Nephron (organoid): ENCODE measurements around the gene RBM47.
"Not testable (repeated sequence)": the region's sequence is repeated elsewhere in the genome, so short reads cannot be mapped to it uniquely, and the experiment has no call there.

Experiments
- H3K27ac Mint-ChIP-seq, 3 experiments: 2 replicates each; pipeline ENCODE4 v1.8.0; 2020; ENCODE audit warnings: mixed read lengths in 3 of 3, mild to moderate bottlenecking in 2 of 3, moderate library complexity in 1 of 3
- H3K27me3 Mint-ChIP-seq: 2 replicates; pipeline ENCODE4 v1.8.0; 2021; ENCODE audit warnings: low read depth, mild to moderate bottlenecking, moderate library complexity, mixed read lengths
- H3K36me3 Mint-ChIP-seq: 2 replicates; pipeline ENCODE4 v1.8.0; 2020; ENCODE audit warnings: low read depth, mixed read lengths
- H3K4me1 Mint-ChIP-seq: 2 replicates; pipeline ENCODE4 v1.8.0; 2020; ENCODE audit warnings: mixed read lengths
- H3K4me3 Mint-ChIP-seq, 3 experiments: 2 replicates each; pipeline ENCODE4 v1.8.0; 2020; ENCODE audit warnings: mild to moderate bottlenecking in 3 of 3, mixed read lengths in 3 of 3, moderate library complexity in 2 of 3
- H3K9me3 Mint-ChIP-seq: 2 replicates; pipeline ENCODE4 v1.8.0; 2020; ENCODE audit warnings: mixed read lengths
- CTCF ChIP-seq, 3 experiments: fragments of 200-600 bp; sonication (generic); IDR thresholded peaks; one replicate each; pipeline ENCODE4 v1.5.0; 2021; ENCODE audit warnings: antibody characterized with exemption in 3 of 3; ENCODE audit not compliant: unreplicated experiment in 3 of 3

RBM47 gene

DNA sequence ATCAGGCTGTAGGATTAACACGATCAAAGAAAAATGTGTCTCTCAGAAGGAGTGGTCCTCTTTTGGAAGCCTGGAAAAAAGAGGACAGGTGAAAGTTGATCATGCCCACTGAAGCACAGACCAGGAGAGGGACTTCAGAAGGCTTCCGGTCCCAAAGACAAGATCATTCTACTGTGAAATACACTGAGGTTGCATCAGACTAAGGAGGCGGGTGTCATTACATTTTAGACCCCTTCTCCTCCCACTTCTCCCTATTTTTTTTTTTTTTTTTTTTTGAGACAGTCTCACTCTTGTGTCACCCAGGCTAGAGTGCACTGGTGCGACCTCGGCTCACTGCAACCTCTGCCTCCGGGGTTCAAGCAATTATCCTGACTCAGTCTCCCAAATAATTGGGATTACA, 67.5 kb downstream of the RBM47 start:
- Mint-ChIP-seq H3K36me3 (no peaks in the 10 kb centered on the region), H3K9me3 (no peaks in the 10 kb centered on the region), H3K4me1 (peaks cover 7% of the 10 kb centered on the region), H3K4me3 (no peak overlapping the region), H3K27me3 (no peaks in the 10 kb centered on the region), H3K27ac (peak overlapping the region in 2 of 3 experiments; percentile 31 to 41)
- no peak for TF ChIP-seq CTCF (IDR thresholded peaks at IDR 0.05; ENCODE audit: unreplicated experiment in 3 of 3)

GRCh38 chr4:40561543-40562177, 68.0 kb downstream of the RBM47 start:
- H3K4me3 Mint-ChIP-seq = not testable (repeated sequence)
- H3K27ac Mint-ChIP-seq = peak overlapping the region in 2 of 3 experiments; percentile 31 to 41

DNA sequence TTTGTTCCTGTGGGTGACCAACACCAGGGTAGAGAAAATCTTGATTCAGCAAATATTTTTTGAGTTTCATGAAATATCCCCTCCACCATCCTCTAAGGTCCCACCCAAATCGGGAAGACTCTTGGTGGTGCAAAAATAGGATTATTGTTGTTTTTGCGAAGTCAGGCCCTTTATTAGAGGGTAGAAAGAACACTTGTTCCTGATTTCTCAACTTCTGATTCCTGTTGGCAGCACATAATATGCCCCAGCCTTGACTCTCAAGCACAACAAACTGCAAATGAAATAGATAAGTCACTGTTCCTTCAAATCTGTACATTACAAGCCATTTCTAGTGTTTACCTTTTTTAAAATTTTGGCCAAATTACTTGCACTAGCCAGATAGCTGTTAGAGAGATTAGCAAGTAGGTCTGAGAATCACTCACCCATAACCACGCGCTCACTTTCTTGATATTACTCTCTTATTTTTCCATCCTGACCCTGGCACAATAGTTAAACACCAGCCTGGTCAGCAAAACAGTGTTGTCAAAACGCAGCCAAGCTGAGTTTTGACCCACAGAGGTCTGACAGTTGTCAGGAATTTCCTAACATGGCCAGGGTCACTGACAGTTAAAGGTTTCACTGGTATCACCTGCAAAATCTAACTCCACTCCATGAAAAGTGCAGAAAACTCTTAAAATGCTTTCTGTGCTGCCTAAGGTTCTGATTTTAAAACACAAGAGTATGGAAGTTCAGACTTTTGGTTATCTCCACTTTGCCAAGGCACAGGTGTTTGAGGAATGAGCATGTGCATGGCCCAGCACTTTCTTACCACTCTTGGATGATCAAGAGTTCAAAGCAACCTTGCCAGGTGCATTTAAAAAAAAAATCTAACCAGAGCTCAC, 69.8 kb downstream of the RBM47 start:
- H3K27me3 Mint-ChIP-seq = peaks cover 3% of the 10 kb centered on the region
- H3K9me3 Mint-ChIP-seq = no peaks in the 10 kb centered on the region
- H3K36me3 Mint-ChIP-seq = no peaks in the 10 kb centered on the region
- H3K4me1 Mint-ChIP-seq = peaks cover 3% of the 10 kb centered on the region
- TF ChIP-seq CTCF (IDR thresholded peaks at IDR 0.05; ENCODE audit: unreplicated experiment in 3 of 3) = no peak
- H3K27ac Mint-ChIP-seq = peak overlapping the region; percentile 66 to 76 (median 71)
- H3K4me3 Mint-ChIP-seq = no peak overlapping the region

More at GRCh38 chr4:40561543-40562177, 68.0 kb downstream of the RBM47 start:
- not testable (repeated sequence) for H3K4me1 Mint-ChIP-seq, H3K27me3 Mint-ChIP-seq, H3K36me3 Mint-ChIP-seq, H3K9me3 Mint-ChIP-seq

DNA sequence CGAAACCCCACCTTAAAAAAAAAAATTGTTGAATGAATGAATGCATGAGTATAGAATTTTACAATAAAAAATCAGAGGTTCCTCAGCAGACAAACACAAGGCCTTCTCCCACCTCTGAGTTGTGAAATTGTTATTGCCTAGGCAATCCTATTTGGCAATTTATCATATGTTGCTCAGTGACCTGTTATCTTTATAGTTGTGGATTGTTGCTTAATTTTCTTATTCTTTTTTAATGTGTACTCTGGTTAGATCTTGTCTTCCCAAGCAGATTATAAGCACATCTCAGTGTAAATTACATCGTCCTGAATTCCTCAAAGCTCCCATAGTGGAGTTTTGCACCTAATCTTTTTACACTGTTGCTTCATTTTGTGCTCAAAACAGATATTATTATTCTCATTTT, 71.9 kb downstream of the RBM47 start:
- peaks cover 3% of the 10 kb centered on the region for H3K27me3 Mint-ChIP-seq
- no peak overlapping the region for H3K27ac Mint-ChIP-seq
- H3K36me3 Mint-ChIP-seq = no peaks in the 10 kb centered on the region
- no peak overlapping the region for H3K4me3 Mint-ChIP-seq
- H3K4me1 Mint-ChIP-seq = no peaks in the 10 kb centered on the region
- no peak for TF ChIP-seq CTCF (IDR thresholded peaks at IDR 0.05; ENCODE audit: unreplicated experiment in 3 of 3)
- no peaks in the 10 kb centered on the region for H3K9me3 Mint-ChIP-seq

DNA sequence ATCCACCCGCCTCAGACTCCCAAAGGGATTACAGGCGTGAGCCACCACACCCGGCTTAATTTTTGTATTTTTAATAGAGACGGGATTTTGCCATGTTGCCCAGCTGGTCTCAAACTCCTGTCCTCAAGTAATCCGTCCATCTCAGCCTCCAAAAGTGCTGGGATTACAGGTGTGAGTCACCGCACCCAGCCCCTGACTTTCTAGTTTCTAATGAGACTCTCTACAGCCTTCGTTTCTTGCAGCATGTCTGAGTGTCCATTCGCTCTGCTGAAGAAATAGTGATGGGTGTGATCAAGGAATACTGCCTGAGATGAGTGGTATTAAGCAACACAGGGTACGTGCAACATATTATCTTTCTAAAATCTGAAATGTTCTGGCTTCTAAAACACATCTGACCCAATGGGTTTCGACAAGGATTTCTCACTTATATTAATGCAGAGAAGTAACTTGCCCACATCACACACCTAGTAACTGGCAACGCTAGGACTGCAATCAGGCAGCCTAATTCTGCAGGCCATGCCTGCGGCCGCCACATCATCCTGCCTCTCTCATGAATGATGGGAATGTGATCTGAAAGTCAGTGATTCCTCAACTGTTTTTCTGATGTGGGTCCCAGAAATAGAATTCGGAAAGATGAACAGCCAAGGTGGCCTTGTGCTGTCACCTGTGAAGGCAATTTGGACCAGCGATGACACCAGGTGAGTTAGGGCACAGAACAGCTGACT, 74.3 kb downstream of the RBM47 start:
- Mint-ChIP-seq H3K27me3 (peaks cover 3% of the 10 kb centered on the region), H3K9me3 (no peaks in the 10 kb centered on the region), H3K27ac (no peak overlapping the region), H3K4me3 (no peak overlapping the region), H3K36me3 (no peaks in the 10 kb centered on the region), H3K4me1 (peaks cover 9% of the 10 kb centered on the region)
- TF ChIP-seq CTCF (IDR thresholded peaks at IDR 0.05; ENCODE audit: unreplicated experiment in 3 of 3) = no peak

- H3K9me3 Mint-ChIP-seq, H3K36me3 Mint-ChIP-seq, H3K4me1 Mint-ChIP-seq, H3K4me3 Mint-ChIP-seq, H3K27me3 Mint-ChIP-seq: not testable (repeated sequence)
- H3K27ac Mint-ChIP-seq = peak overlapping the region in 1 of 3 experiments; percentile 30
Measured at GRCh38 chr4:40554641-40555040, 75.0 kb downstream of the RBM47 start.
